ENCODE results near the gene DOCK10.

DOCK10 gene

DNA sequence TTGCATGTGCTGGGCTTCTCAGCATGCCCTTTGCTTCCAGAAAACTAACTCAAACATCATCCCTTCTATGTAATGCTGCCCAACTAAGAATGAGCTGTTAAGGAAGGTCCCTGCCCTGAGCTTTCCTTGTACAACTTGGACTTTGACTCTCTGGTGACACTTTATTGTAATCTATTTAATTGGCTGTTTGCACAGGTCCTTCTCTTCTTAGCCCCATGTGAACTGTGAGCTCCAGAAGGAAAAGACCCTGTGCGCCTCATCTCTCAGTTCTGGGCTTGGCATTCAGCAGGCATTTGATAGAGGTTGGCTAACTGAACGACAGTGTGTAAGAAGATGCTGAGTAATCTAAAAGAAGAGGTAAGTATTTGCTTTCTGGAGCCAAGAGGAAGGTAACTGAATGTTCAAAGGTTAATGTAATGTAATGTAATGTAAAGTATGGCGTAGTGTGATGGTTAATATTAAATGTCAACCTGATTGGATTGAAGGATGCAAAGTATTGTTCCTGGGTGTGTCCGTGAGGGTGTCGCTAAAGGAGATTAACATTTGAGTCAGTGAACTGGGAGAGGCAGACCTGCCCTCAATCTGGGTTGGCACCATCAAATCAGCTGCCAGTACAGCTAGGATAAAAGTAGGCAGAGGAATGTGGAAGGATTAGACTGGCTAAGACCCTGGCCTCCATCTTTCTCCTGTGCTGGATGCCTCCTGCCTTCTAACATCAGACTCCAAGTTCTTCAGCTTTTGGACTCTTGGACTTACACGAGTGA is 265.3 kb downstream of the DOCK10 start:
- H3K4me1 ChIP-seq (ENCODE audit: control insufficient read depth, insufficient read depth, low read length), result no peaks in the 10 kb centered on the region
- no peak overlapping the region for H3K4me3 ChIP-seq (ENCODE audit: insufficient read depth, low read depth, low read length)
- no peaks in the 10 kb centered on the region for H3K27me3 ChIP-seq (ENCODE audit: control insufficient read depth, insufficient read depth, low read length, poor library complexity, severe bottlenecking)
- H3K27ac ChIP-seq (ENCODE audit: insufficient read depth, low read depth, low read length, poor library complexity, severe bottlenecking), result no peak overlapping the region
- WGBS, 2 experiments, result 92 to 95% methylated on average over 6 of the region's 6 CpGs
- no peaks in the 10 kb centered on the region for H3K9me3 ChIP-seq (ENCODE audit: control insufficient read depth, low read length)
- H3K36me3 ChIP-seq (ENCODE audit: control insufficient read depth, insufficient read depth, low read length), result no peaks in the 10 kb centered on the region

DNA sequence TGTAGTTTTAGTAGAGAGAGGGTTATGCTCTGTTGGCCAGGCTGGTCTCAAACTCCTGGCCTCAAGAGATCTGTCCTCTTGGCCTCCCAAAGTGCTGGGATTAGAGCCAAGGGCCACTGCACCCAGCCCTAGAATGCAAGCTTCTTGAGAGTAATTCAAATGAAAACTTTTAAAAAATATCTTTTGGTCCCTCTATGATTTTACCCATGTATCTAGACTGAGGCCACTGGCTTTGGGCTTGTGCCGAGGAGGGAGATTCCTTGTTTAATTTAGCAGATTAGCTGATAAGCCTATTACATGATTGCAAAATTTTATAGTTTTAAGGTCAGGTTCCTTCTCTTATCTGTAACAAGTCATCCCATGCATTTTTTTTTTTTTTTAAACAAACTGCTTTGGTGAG is 266.6 kb downstream of the DOCK10 start:
- Histone ChIP-seq H3K27me3 (ENCODE audit: control insufficient read depth, insufficient read depth, low read length, poor library complexity, severe bottlenecking) (no peaks in the 10 kb centered on the region), H3K27ac (ENCODE audit: insufficient read depth, low read depth, low read length, poor library complexity, severe bottlenecking) (no peak overlapping the region), H3K4me3 (ENCODE audit: insufficient read depth, low read depth, low read length) (no peak overlapping the region), H3K4me1 (ENCODE audit: control insufficient read depth, insufficient read depth, low read length) (no peaks in the 10 kb centered on the region), H3K36me3 (ENCODE audit: control insufficient read depth, insufficient read depth, low read length) (no peaks in the 10 kb centered on the region), H3K9me3 (ENCODE audit: control insufficient read depth, low read length) (no peaks in the 10 kb centered on the region)
- WGBS, 2 experiments, result 100% methylated on average over 1 of the region's 1 CpG

DNA sequence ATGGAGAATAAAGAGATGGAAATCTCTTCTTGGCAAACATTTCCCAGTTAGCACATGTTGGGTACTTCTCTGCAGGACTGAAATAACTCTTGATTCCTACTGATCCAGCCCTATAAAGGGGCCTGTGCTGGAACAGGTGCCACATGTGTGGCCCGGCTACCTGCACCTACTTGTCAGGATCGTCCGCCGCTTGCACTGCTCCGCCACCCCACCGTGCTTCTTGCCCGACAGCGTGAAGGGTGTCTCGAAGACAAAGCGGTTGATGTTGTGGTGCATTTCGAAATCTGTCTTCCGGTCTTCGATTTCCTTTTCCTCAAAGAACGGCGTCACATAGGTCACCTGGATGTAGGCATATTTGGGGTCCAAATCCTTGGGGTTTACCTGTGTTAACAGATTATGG is 267.5 kb downstream of the DOCK10 start:
- no peak overlapping the region for H3K27ac ChIP-seq (ENCODE audit: insufficient read depth, low read depth, low read length, poor library complexity, severe bottlenecking)
- 96% methylated on average over 15 of the region's 15 CpGs for WGBS, 2 experiments
- H3K9me3 ChIP-seq (ENCODE audit: control insufficient read depth, low read length), result no peaks in the 10 kb centered on the region
- H3K36me3 ChIP-seq (ENCODE audit: control insufficient read depth, insufficient read depth, low read length), result no peaks in the 10 kb centered on the region
- H3K4me1 ChIP-seq (ENCODE audit: control insufficient read depth, insufficient read depth, low read length), result no peaks in the 10 kb centered on the region
- H3K4me3 ChIP-seq (ENCODE audit: insufficient read depth, low read depth, low read length), result no peak overlapping the region
- no peaks in the 10 kb centered on the region for H3K27me3 ChIP-seq (ENCODE audit: control insufficient read depth, insufficient read depth, low read length, poor library complexity, severe bottlenecking)

DNA sequence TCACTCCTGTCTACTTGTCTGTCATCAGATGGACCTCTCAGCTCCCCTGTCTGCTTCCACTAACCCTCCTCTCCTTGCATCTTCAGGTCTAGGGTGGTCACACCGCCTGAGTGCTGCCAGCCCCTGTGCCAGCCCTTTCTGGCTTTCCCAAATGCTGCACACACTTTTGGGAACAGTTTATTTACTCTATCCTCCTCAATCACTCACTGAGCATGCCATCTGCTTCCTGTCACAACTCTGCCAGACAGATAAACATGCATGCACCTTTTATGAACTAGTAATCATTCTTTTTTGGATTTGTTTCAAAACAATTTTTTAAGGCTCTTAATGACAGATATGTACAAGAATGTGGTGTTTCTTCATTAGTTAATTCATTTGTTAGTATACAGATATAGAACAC is 269.8 kb downstream of the DOCK10 start:
- no peak overlapping the region for H3K4me3 ChIP-seq (ENCODE audit: insufficient read depth, low read depth, low read length)
- 92% methylated on average over 1 of the region's 1 CpG for WGBS, 2 experiments
- no peaks in the 10 kb centered on the region for H3K9me3 ChIP-seq (ENCODE audit: control insufficient read depth, low read length)
- no peaks in the 10 kb centered on the region for H3K27me3 ChIP-seq (ENCODE audit: control insufficient read depth, insufficient read depth, low read length, poor library complexity, severe bottlenecking)
- H3K36me3 ChIP-seq (ENCODE audit: control insufficient read depth, insufficient read depth, low read length), result no peaks in the 10 kb centered on the region
- H3K27ac ChIP-seq (ENCODE audit: insufficient read depth, low read depth, low read length, poor library complexity, severe bottlenecking), result no peak overlapping the region
- no peaks in the 10 kb centered on the region for H3K4me1 ChIP-seq (ENCODE audit: control insufficient read depth, insufficient read depth, low read length)

- Histone ChIP-seq H3K27ac (ENCODE audit: insufficient read depth, low read depth, low read length, poor library complexity, severe bottlenecking) (no peak overlapping the region), H3K9me3 (ENCODE audit: control insufficient read depth, low read length) (no peaks in the 10 kb centered on the region), H3K4me3 (ENCODE audit: insufficient read depth, low read depth, low read length) (no peak overlapping the region), H3K4me1 (ENCODE audit: control insufficient read depth, insufficient read depth, low read length) (no peaks in the 10 kb centered on the region), H3K27me3 (ENCODE audit: control insufficient read depth, insufficient read depth, low read length, poor library complexity, severe bottlenecking) (no peaks in the 10 kb centered on the region), H3K36me3 (ENCODE audit: control insufficient read depth, insufficient read depth, low read length) (no peaks in the 10 kb centered on the region)
- WGBS, 2 experiments, result 88 to 92% methylated on average over 6 of the region's 6 CpGs
These were observed 272.8 kb downstream of the DOCK10 start for GRCh38 chr2:224769489-224769888.

GRCh38 chr2:224764565-224765236 is 277.6 kb downstream of the DOCK10 start:
- Histone ChIP-seq H3K27me3 (ENCODE audit: control insufficient read depth, insufficient read depth, low read length, poor library complexity, severe bottlenecking) (no peaks in the 10 kb centered on the region), H3K36me3 (ENCODE audit: control insufficient read depth, insufficient read depth, low read length) (no peaks in the 10 kb centered on the region), H3K4me1 (ENCODE audit: control insufficient read depth, insufficient read depth, low read length) (no peaks in the 10 kb centered on the region), H3K9me3 (ENCODE audit: control insufficient read depth, low read length) (no peaks in the 10 kb centered on the region), H3K4me3 (ENCODE audit: insufficient read depth, low read depth, low read length) (no peak overlapping the region), H3K27ac (ENCODE audit: insufficient read depth, low read depth, low read length, poor library complexity, severe bottlenecking) (no peak overlapping the region)
- 90 to 100% methylated on average over 1 of the region's 2 CpGs for WGBS, 2 experiments

- H3K9me3 ChIP-seq (ENCODE audit: control insufficient read depth, low read length), result no peaks in the 10 kb centered on the region
- H3K4me3 ChIP-seq (ENCODE audit: insufficient read depth, low read depth, low read length), result no peak overlapping the region
- no peaks in the 10 kb centered on the region for H3K27me3 ChIP-seq (ENCODE audit: control insufficient read depth, insufficient read depth, low read length, poor library complexity, severe bottlenecking)
- 91 to 96% methylated on average over 3 of the region's 3 CpGs for whole genome bisulfite sequencing, 2 experiments
- H3K27ac ChIP-seq (ENCODE audit: insufficient read depth, low read depth, low read length, poor library complexity, severe bottlenecking), result no peak overlapping the region
- H3K36me3 ChIP-seq (ENCODE audit: control insufficient read depth, insufficient read depth, low read length), result no peaks in the 10 kb centered on the region
- H3K4me1 ChIP-seq (ENCODE audit: control insufficient read depth, insufficient read depth, low read length), result no peaks in the 10 kb centered on the region
These were observed 284.2 kb downstream of the DOCK10 start for GRCh38 chr2:224757934-224758548.

GRCh38 chr2:224753743-224754540 is 288.3 kb downstream of the DOCK10 start:
- Histone ChIP-seq H3K4me3 (ENCODE audit: insufficient read depth, low read depth, low read length) (no peak overlapping the region), H3K9me3 (ENCODE audit: control insufficient read depth, low read length) (no peaks in the 10 kb centered on the region), H3K27ac (ENCODE audit: insufficient read depth, low read depth, low read length, poor library complexity, severe bottlenecking) (no peak overlapping the region), H3K4me1 (ENCODE audit: control insufficient read depth, insufficient read depth, low read length) (no peaks in the 10 kb centered on the region), H3K36me3 (ENCODE audit: control insufficient read depth, insufficient read depth, low read length) (no peaks in the 10 kb centered on the region), H3K27me3 (ENCODE audit: control insufficient read depth, insufficient read depth, low read length, poor library complexity, severe bottlenecking) (no peaks in the 10 kb centered on the region)
- 81 to 90% methylated on average over 1 of the region's 1 CpG for WGBS, 2 experiments

- no peaks in the 10 kb centered on the region for H3K27me3 ChIP-seq (ENCODE audit: control insufficient read depth, insufficient read depth, low read length, poor library complexity, severe bottlenecking)
- H3K36me3 ChIP-seq (ENCODE audit: control insufficient read depth, insufficient read depth, low read length), result no peaks in the 10 kb centered on the region
- H3K9me3 ChIP-seq (ENCODE audit: control insufficient read depth, low read length), result no peaks in the 10 kb centered on the region
- no peak overlapping the region for H3K27ac ChIP-seq (ENCODE audit: insufficient read depth, low read depth, low read length, poor library complexity, severe bottlenecking)
- no peak overlapping the region for H3K4me3 ChIP-seq (ENCODE audit: insufficient read depth, low read depth, low read length)
- 90 to 91% methylated on average over 5 of the region's 5 CpGs for WGBS, 2 experiments
- H3K4me1 ChIP-seq (ENCODE audit: control insufficient read depth, insufficient read depth, low read length), result no peaks in the 10 kb centered on the region
These were observed 290.1 kb downstream of the DOCK10 start for GRCh38 chr2:224751996-224752698.

Data from ectodermal cell (in vitro differentiated cells).